HepG2 (cell line): ENCODE measurements around the gene RCAN2.

Experiments
- CHD2 ChIP-seq: IDR thresholded peaks from 2 replicates; pipeline ENCODE4 v1.6.1; 2011; ENCODE audit warnings: low read depth, low read length, improper control_type of control experiment
- CTCF ChIP-seq: sonication (generic); formaldehyde crosslinking; IDR thresholded peaks from 2 replicates; pipeline ENCODE4 v1.5.0; 2020; ENCODE audit warnings: mild to moderate bottlenecking, missing genetic modification reagents, moderate library complexity
- EP300 ChIP-seq, 3 experiments: sonication (generic) in 1 of 3; formaldehyde crosslinking in 1 of 3; IDR thresholded peaks; 2 replicates each; pipeline versions ENCODE4 v1.5.1 to v1.6.1; 2011 to 2020; ENCODE audit warnings: low read depth in 2 of 3, low read length in 2 of 3, borderline replicate concordance in 1 of 3, improper control_type of control experiment in 1 of 3, mild to moderate bottlenecking in 1 of 3, missing genetic modification reagents in 1 of 3, moderate library complexity in 1 of 3
- TAF1 ChIP-seq: sonication (generic); formaldehyde crosslinking; IDR thresholded peaks from 2 replicates; pipeline ENCODE4 v1.4.0; 2020; ENCODE audit warnings: missing genetic modification reagents
- THAP7 ChIP-seq: sonication (generic); formaldehyde crosslinking; IDR thresholded peaks from 2 replicates; pipeline ENCODE4 v1.8.1; 2023; ENCODE audit warnings: mild to moderate bottlenecking, missing genetic modification reagents
- ZNF274 ChIP-seq: sonication (generic); formaldehyde crosslinking; IDR thresholded peaks from 2 replicates; pipeline ENCODE4 v1.5.1; 2020; ENCODE audit warnings: mild to moderate bottlenecking, missing genetic modification reagents
- ZNF639 ChIP-seq: conservative IDR thresholded peaks from 2 replicates; pipeline ENCODE4 v1.6.1; 2018; ENCODE audit warnings: missing genetic modification reagents
- TF ChIP-seq, protein P1 (sequence below): sonication (generic); formaldehyde crosslinking; IDR thresholded peaks from 2 replicates; pipeline ENCODE4 v1.8.1; 2023; ENCODE audit warnings: mild to moderate bottlenecking, missing genetic modification reagents
- TF ChIP-seq, protein P2 (sequence below): sonication (generic); formaldehyde crosslinking; IDR thresholded peaks from 2 replicates; pipeline ENCODE4 v1.4.0; 2020; ENCODE audit warnings: missing genetic modification reagents
- TF ChIP-seq, protein P3 (sequence below): sonication (generic); formaldehyde crosslinking; IDR thresholded peaks from 2 replicates; pipeline ENCODE4 v1.4.0; 2020; ENCODE audit warnings: mild to moderate bottlenecking, missing genetic modification reagents, borderline replicate concordance
- TF ChIP-seq, protein P4 (sequence below): sonication (generic); formaldehyde crosslinking; IDR thresholded peaks from 2 replicates; pipeline ENCODE4 v1.8.0; 2022; ENCODE audit warnings: missing genetic modification reagents, mild to moderate bottlenecking, inconsistent platforms, borderline replicate concordance

- TF ChIP-seq ZNF639 (CRISPR knock-in tag), result no peak
- TF ChIP-seq, protein P1, sequence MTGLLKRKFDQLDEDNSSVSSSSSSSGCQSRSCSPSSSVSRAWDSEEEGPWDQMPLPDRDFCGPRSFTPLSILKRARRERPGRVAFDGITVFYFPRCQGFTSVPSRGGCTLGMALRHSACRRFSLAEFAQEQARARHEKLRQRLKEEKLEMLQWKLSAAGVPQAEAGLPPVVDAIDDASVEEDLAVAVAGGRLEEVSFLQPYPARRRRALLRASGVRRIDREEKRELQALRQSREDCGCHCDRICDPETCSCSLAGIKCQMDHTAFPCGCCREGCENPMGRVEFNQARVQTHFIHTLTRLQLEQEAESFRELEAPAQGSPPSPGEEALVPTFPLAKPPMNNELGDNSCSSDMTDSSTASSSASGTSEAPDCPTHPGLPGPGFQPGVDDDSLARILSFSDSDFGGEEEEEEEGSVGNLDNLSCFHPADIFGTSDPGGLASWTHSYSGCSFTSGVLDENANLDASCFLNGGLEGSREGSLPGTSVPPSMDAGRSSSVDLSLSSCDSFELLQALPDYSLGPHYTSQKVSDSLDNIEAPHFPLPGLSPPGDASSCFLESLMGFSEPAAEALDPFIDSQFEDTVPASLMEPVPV (CRISPR knock-in tag), result no peak
- TF ChIP-seq CHD2, result no peak
- no peak for TF ChIP-seq TAF1 (CRISPR knock-in tag)
- TF ChIP-seq, protein P2, sequence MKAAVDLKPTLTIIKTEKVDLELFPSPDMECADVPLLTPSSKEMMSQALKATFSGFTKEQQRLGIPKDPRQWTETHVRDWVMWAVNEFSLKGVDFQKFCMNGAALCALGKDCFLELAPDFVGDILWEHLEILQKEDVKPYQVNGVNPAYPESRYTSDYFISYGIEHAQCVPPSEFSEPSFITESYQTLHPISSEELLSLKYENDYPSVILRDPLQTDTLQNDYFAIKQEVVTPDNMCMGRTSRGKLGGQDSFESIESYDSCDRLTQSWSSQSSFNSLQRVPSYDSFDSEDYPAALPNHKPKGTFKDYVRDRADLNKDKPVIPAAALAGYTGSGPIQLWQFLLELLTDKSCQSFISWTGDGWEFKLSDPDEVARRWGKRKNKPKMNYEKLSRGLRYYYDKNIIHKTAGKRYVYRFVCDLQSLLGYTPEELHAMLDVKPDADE (CRISPR knock-in tag), result no peak
- TF ChIP-seq, protein P3, sequence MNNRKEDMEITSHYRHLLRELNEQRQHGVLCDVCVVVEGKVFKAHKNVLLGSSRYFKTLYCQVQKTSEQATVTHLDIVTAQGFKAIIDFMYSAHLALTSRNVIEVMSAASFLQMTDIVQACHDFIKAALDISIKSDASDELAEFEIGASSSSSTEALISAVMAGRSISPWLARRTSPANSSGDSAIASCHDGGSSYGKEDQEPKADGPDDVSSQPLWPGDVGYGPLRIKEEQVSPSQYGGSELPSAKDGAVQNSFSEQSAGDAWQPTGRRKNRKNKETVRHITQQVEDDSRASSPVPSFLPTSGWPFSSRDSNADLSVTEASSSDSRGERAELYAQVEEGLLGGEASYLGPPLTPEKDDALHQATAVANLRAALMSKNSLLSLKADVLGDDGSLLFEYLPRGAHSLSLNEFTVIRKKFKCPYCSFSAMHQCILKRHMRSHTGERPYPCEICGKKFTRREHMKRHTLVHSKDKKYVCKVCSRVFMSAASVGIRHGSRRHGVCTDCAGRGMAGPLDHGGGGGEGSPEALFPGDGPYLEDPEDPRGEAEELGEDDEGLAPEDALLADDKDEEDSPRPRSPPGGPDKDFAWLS (CRISPR knock-in tag), result no peak
- TF ChIP-seq, protein P4, sequence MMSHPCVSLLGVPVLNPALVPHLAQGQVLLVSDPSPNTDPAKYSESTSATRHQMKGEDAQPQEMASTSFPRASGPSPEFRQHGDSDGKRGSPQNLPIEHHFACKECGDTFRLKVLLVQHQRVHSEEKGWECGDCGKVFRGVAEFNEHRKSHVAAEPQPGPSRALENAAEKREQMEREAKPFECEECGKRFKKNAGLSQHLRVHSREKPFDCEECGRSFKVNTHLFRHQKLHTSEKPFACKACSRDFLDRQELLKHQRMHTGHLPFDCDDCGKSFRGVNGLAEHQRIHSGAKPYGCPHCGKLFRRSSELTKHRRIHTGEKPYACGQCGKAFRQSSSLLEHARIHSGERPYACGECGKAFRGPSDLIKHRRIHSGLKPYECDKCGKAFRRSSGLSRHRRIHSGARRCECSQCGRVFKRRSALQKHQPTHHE (CRISPR knock-in tag), result no peak
- no peak for TF ChIP-seq ZNF274 (CRISPR knock-in tag)
- no peak for TF ChIP-seq EP300 (IDR thresholded peaks at IDR 0.05; ENCODE audit: low read depth in 2 of 2, low read length in 2 of 2)
- no peak for TF ChIP-seq EP300 (CRISPR knock-in tag; IDR thresholded peaks at IDR 0.05; ENCODE audit: borderline replicate concordance)
- TF ChIP-seq THAP7 (CRISPR knock-in tag), result no peak
- TF ChIP-seq CTCF, result no peak
Measured at GRCh38 chr6:46500382-46500781, 9.1 kb upstream of the RCAN2 start.
